IMR-90 (cell line): ENCODE measurements around the gene NPHS1. TPM values are rescaled to one million over a fixed set of nuclear protein-coding genes. Genes with fewer than 3 reads are reported as not detected.
"Not testable (repeated sequence)": the region's sequence is repeated elsewhere in the genome, so short reads cannot be mapped to it uniquely, and the experiment has no call there.

ENCODE experiments used
- ATAC-seq: fragments of 200-7000 bp; cut with Tn5 transposase; 2 replicates; pipeline ENCODE4 v1.9.1; 2020; ENCODE audit warnings: low read depth, mild to moderate bottlenecking, moderate library complexity
- BruUV-seq: library from RNA; stranded (reverse); fragments of 400-500 nt; replicated peaks from 2 replicates; lab custom pipeline; 2021; lab: Mats Ljungman, UMichigan
- CTCF ChIA-PET: fragments of 300-600 bp; formaldehyde crosslinking; extraction: SDS; loops from one replicate; lab custom pipeline; 2021; ENCODE audit warnings: antibody characterized with exemption; lab: Yijun Ruan, JAX
- POLR2A ChIA-PET: fragments of 300-600 bp; sonication (Branson Sonifier 250); formaldehyde crosslinking; loops from one replicate; lab custom pipeline; 2022; ENCODE audit warnings: antibody characterized with exemption; ENCODE audit not compliant: unreplicated experiment; lab: Charles Lee
- DNase-seq: peaks from one replicate; pipeline ENCODE4 v3.0.0; 2013
- H2AFZ ChIP-seq: replicated peaks from 2 replicates; pipeline ENCODE3; 2013; ENCODE audit warnings: low read length, mild to moderate bottlenecking; ENCODE audit not compliant: poor library complexity
- H2AK5ac ChIP-seq: 2 replicates; pipeline ENCODE4 v1.6.1; 2013; ENCODE audit warnings: low read depth, low read length, inconsistent platforms
- H2AK9ac ChIP-seq: replicated peaks from 2 replicates; pipeline ENCODE3; 2013; ENCODE audit warnings: mild to moderate bottlenecking, low read depth, low read length, moderate library complexity; ENCODE audit not compliant: poor library complexity
- H2BK120ac ChIP-seq: 2 replicates; pipeline ENCODE4 v1.6.1; 2013; ENCODE audit warnings: low read depth, low read length, inconsistent platforms
- H2BK15ac ChIP-seq: 3 replicates; pipeline ENCODE4 v1.6.1; 2013; ENCODE audit warnings: low read depth, low read length, inconsistent platforms
- H2BK20ac ChIP-seq: 2 replicates; pipeline ENCODE4 v1.6.1; 2013; ENCODE audit warnings: low read depth, mild to moderate bottlenecking, inconsistent platforms, low read length, moderate library complexity
- H2BK5ac ChIP-seq: 2 replicates; pipeline ENCODE4 v1.6.1; 2013; ENCODE audit warnings: mild to moderate bottlenecking, low read depth, low read length, inconsistent platforms; ENCODE audit not compliant: poor library complexity, severe bottlenecking
- H3K14ac ChIP-seq: replicated peaks from 2 replicates; pipeline ENCODE4 v1.6.1; 2013; ENCODE audit warnings: low read depth, low read length, inconsistent platforms
- H3K18ac ChIP-seq: 2 replicates; pipeline ENCODE4 v1.6.1; 2013; ENCODE audit warnings: low read depth, low read length, control low read depth
- H3K23ac ChIP-seq: 2 replicates; pipeline ENCODE4 v1.6.1; 2013; ENCODE audit warnings: low read depth, low read length, inconsistent platforms
- H3K27ac ChIP-seq: 2 replicates; pipeline ENCODE4 v1.5.1; 2013; ENCODE audit warnings: mild to moderate bottlenecking, control low read depth, low read length; ENCODE audit not compliant: insufficient read depth
- H3K27me3 ChIP-seq: 2 replicates; pipeline ENCODE4 v1.6.1; 2013; ENCODE audit warnings: low read length; ENCODE audit not compliant: control insufficient read depth, insufficient read depth
- H3K36me3 ChIP-seq: 2 replicates; pipeline ENCODE4 v1.6.1; 2013; ENCODE audit warnings: low read length, mixed read lengths; ENCODE audit not compliant: control insufficient read depth, insufficient read depth
- H3K4ac ChIP-seq: 2 replicates; pipeline ENCODE4 v1.6.1; 2013; ENCODE audit warnings: low read depth, low read length, inconsistent platforms
- H3K4me1 ChIP-seq: 2 replicates; pipeline ENCODE4 v1.6.1; 2013; ENCODE audit warnings: low read length, mixed read lengths; ENCODE audit not compliant: control insufficient read depth, insufficient read depth
- H3K4me2 ChIP-seq: 2 replicates; pipeline ENCODE4 v1.6.1; 2013; ENCODE audit warnings: low read depth, mild to moderate bottlenecking, control low read depth, low read length, moderate library complexity
- H3K4me3 ChIP-seq: 2 replicates; pipeline ENCODE4 v1.5.1; 2013; ENCODE audit warnings: low read depth, mild to moderate bottlenecking, control low read depth, low read length, moderate library complexity; ENCODE audit not compliant: insufficient read depth
- H3K56ac ChIP-seq: 2 replicates; pipeline ENCODE4 v1.6.1; 2013; ENCODE audit warnings: low read length, inconsistent platforms; ENCODE audit not compliant: insufficient read depth; ENCODE audit errors: extremely low read depth
- H3K79me1 ChIP-seq, 2 experiments: 2 replicates each; pipeline ENCODE4 v1.6.1; 2013; ENCODE audit warnings: low read length in 2 of 2, inconsistent platforms in 1 of 2, low read depth in 1 of 2
- H3K9ac ChIP-seq: 2 replicates; pipeline ENCODE4 v1.6.1; 2013; ENCODE audit warnings: low read depth, low read length, control low read depth
- H3K9me1 ChIP-seq: 2 replicates; pipeline ENCODE4 v1.6.1; 2013; ENCODE audit warnings: low read length, inconsistent platforms; ENCODE audit not compliant: insufficient read depth
- H3K9me3 ChIP-seq: 2 replicates; pipeline ENCODE4 v1.6.1; 2013; ENCODE audit warnings: low read length; ENCODE audit not compliant: control insufficient read depth, insufficient read depth
- H4K20me1 ChIP-seq: 2 replicates; pipeline ENCODE4 v1.6.1; 2013; ENCODE audit warnings: low read length, inconsistent platforms; ENCODE audit not compliant: insufficient read depth
- H4K5ac ChIP-seq: 2 replicates; pipeline ENCODE4 v1.6.1; 2013; ENCODE audit warnings: mild to moderate bottlenecking, low read depth, low read length, control low read depth
- H4K8ac ChIP-seq, 2 experiments: 2 replicates each; pipeline ENCODE4 v1.6.1; 2013; ENCODE audit warnings: low read depth in 2 of 2, low read length in 2 of 2, control low read depth in 1 of 2, inconsistent platforms in 1 of 2
- H4K91ac ChIP-seq: 2 replicates; pipeline ENCODE4 v1.6.1; 2013; ENCODE audit warnings: low read depth, low read length, inconsistent platforms; ENCODE audit not compliant: insufficient read depth
- WGBS, 2 experiments: methylation state at CpG; one replicate each; pipeline versions ENCODE4 v1.1.5 to v1.1.7; 2013; ENCODE audit warnings: missing lambda C conversion rate in 2 of 2; ENCODE audit not compliant: insufficient read length in 1 of 2; ENCODE audit errors: extremely low coverage in 2 of 2; 5-methylcytosine and 5-hydroxymethylcytosine counted together
- dilution Hi-C: fragments of 300-500 bp; cut with HindIII; formaldehyde crosslinking; loops from one replicate; pipeline ENCODE4 v1.14.3; 2018; ENCODE audit warnings: low sequenced_read_pairs; ENCODE audit not compliant: unreplicated experiment
- in situ Hi-C: fragments of 300-500 bp; cut with MboI; formaldehyde crosslinking; loops from 3 replicates; pipeline ENCODE4 v1.14.3; 2019; ENCODE audit warnings: low sequenced_read_pairs, inconsistent platforms, mixed read lengths
- intact Hi-C: fragments of 100-400 bp; cut with micrococcal nuclease; formaldehyde crosslinking; loops from 2 replicates; pipeline ENCODE4 v1.10.0; 2022
- polyA plus RNA-seq, 3 experiments: library from polyadenylated mRNA; depleted of rRNA; stranded (reverse); fragments of >200 nt; gene quantifications; 2 replicates each; pipeline ENCODE4 v1.2.3, GENCODE V29; 2012; ENCODE audit warnings: low replicate concordance in 1 of 3
- total RNA-seq: library from RNA; depleted of rRNA; stranded (reverse); fragments of >200 nt; gene quantifications from 2 replicates; pipeline ENCODE4 v1.2.3, GENCODE V29; 2012

NPHS1 gene
- total and polyA plus RNA-seq, 2 of the 4 experiments (the other 2 are of a cell fraction): not detected

- H4K5ac ChIP-seq, H3K14ac ChIP-seq, H2AK5ac ChIP-seq, H2AFZ ChIP-seq, ATAC-seq, H3K9ac ChIP-seq, H3K36me3 ChIP-seq, H3K9me1 ChIP-seq, in situ Hi-C loops, H2AK9ac ChIP-seq, H3K79me1 ChIP-seq, DNase-seq, H3K9me3 ChIP-seq, H3K27ac ChIP-seq, H3K4ac ChIP-seq, H2BK5ac ChIP-seq, POLR2A ChIA-PET, dilution Hi-C loops, H4K20me1 ChIP-seq, intact Hi-C loops, H3K18ac ChIP-seq, H3K4me2 ChIP-seq, H3K4me1 ChIP-seq, H2BK120ac ChIP-seq, BruUV-seq, H3K23ac ChIP-seq, H2BK20ac ChIP-seq, H3K4me3 ChIP-seq, H4K91ac ChIP-seq, H3K56ac ChIP-seq, H2BK15ac ChIP-seq, H4K8ac ChIP-seq: not testable (repeated sequence)
- CTCF ChIA-PET: interaction anchor here (0.6 kb wide), 1 partner anchor 11 kb away, joined by 3 read pairs; no protein-coding TSS in a partner anchor
- peaks cover 14% of the 10 kb centered on the region for H3K27me3 ChIP-seq
- 36% methylated on average over 7 of the region's 11 CpGs; no CpG with 5 or more reads in 1 of the 2 experiments for whole genome bisulfite sequencing, 2 experiments
Observed at GRCh38 chr19:35836096-35836495, 16.2 kb downstream of the NPHS1 start.
